ENCODE data around the gene FAAH.
A peak's percentile ranks its signal among the peaks of the same experiment; 100 is the strongest.
"Not testable (repeated sequence)": the region's sequence is repeated elsewhere in the genome, so short reads cannot be mapped to it uniquely, and the experiment has no call there.

FAAH gene

DNA sequence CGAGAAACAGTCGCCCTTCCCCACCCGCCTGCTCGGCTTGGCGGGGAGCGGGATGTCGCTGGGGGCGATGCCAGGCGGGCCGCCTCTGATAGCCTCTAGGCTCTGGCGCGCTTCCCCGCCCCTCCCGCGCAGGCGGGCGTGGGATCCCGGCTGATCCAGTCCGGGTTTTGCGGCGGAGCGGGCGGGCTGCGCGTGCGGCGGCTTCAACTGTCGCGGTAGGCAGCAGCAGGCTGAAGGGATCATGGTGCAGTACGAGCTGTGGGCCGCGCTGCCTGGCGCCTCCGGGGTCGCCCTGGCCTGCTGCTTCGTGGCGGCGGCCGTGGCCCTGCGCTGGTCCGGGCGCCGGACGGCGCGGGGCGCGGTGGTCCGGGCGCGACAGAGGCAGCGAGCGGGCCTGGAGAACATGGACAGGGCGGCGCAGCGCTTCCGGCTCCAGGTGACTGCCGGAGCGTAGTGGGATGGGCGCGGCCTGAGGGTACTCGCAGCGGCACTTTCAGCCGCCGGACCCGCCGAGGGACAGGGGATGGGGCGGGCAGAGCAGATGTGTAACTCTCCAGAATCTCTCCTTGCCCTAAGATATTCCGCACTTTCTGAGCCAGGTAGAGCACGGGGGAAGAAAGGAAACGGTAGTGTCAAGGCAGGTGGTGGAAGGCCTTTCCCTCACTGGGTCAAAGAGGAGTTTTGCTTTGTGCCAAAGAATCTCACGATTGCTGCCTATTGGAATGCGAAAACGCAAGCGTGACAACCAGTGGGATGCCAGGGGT is at the start of gene FAAH:
Gene FAAH (plus strand): TSS at position 210 of the 764 bp plus-strand sequence. CDS start 32 bp downstream, at position 242.
- DNase-seq = peak; percentile 20 to 67

DNA sequence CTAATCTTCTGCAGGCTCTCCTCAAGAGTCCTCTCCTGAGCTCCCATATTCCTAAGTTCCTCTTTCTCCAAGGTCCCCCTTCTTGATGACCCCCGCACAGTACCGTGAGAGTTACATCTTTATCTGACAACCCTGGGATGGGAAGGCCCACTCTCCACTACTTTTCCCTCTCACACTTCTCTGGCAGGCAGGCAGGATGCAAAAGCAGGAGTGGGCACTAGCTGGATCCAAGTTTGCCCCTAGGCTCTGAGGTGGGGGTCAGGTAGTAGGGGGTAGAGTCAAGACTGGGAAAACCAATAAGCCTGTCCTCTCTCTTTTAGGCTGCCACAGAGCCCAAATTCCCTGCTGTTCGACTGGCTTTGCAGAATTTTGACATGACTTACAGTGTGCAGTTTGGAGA is 49.6 kb upstream of the FAAH start:
- no peak for DNase-seq

DNA sequence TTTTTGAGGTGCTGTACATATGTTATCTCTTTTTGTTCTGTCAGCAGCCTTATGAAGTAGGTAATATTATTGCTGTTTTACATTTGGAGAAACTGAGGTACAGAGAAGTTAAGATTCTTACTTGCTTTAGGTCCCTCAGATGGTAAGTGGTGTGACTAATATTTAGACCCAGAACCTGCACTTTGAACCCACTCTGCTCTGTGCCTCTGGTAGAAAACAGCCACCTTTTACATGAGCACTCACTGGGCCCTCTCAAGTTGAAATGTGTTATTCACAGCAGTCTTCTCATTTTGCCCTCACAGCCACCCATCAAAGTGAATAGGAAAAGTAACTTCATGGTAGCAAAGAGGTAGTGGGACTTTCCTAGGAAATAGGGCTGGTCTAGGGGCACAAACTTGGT is 48.8 kb upstream of the FAAH start:
- no peak for DNase-seq

DNA sequence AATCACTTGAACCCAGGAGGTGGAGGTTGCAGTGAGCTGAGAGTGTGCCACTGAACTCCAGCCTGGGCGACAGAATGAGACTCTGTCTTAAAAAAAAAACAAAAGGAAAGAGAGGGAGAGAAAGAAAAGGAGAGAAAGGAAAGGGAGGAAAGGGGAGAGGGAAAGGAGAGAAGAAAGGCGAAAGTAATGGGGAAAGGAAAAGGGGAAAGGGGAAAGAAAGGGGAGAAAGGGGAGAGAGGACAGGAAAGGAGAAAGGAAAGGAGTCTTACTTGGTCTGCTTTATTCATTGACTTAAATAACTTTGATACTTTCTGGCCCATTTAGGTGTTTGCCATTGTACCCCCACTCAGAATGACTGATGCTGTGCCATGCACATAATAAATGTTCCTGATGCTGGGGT is 41.8 kb upstream of the FAAH start:
- DNase-seq = no peak

DNA sequence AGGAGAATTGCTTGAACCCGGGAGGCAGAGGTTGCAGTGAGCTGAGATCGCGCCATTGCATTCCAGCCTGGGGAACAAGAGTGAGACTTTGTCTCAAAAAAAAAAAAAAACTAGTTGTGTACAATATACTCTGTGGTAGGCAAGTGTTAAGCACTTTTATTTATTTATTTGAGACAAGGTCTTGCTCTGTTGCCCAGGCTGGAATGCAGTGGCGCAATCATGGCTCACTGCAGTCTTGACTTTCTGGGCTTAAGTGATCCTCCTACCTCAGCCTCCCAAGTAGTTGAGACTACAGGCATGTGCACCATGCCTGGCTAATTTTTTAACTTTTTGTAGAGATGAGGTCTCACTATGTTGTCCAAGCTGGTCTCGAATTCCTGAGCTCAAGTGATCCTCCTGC is 38.2 kb upstream of the FAAH start:
- not testable (repeated sequence) for DNase-seq

DNA sequence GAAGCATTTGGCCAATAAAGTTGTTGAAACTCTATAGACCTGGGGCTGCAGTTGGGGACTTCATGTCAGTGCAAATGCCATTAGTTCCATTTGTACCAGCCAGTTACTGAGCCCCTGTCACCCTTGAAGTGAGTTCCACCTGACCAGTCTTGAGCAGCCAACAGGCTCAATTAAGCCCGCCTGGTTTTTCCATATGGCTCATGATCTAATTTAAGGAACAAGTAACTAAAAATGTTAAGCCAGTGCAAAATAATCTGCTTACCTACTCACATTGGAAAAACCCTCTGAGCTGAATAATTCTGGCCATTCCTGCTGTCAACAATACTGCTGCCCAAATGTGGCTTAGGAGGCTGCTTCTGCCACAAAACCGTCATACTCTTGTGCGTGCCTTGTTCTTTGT is 32.0 kb upstream of the FAAH start:
- no peak for DNase-seq

DNA sequence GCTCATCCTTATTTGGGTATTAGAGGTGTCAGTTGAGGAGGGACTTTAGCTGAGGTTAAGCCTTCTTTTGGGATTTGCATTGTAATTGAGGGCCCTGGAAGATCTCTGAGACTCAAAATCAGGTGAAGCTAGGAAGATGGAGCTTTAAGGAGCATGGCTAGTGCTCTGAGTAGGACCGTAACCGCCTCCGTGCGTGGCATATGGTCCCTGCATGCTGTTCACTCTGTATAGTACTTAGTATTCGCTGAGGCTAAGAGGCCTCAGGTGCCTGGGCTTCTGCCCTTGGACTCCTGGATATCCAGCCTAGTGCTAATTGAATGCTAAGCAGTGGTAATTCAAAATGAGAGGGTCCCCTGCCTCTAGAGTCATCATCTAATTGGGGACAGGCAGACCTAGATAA is 31.0 kb upstream of the FAAH start:
- no peak for DNase-seq

DNA sequence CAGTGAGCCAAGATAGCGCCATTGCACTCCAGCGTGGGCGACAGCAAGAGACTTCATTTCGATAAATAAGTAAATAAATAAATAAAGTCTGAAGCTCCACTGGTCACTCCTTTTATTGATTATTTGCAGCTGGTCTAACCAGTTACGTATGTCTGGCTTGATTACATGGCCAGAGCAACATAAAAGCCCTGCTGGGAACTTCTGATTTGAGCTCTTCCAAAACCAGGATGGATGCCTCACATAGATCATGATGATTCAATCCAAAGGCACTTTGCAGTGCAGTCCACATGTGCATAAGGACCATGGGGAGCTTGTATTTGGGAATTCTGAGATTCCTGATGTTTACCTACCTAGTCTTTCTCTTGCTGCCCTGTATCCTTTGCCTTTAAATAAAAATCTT is 29.5 kb upstream of the FAAH start:
- no peak for DNase-seq

DNA sequence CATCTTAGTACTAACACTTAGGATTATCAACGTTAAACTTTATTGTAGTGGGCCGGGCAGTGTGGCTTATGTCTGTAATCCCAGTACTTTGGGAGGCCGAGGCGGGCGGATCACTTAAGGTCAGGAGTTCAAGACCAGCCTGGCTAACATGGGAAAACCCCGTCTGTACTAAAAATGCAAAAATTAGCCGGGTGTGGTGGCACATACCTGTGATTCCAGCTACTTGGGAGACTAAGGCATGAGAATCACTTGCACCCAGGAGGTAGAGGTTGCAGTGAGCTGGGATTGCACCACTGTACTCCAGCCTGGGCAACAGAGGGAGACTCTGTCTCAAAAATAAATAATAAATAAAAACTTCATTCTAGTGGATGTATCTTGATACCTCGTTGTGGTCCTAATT is 28.3 kb upstream of the FAAH start:
- not testable (repeated sequence) for DNase-seq

DNA sequence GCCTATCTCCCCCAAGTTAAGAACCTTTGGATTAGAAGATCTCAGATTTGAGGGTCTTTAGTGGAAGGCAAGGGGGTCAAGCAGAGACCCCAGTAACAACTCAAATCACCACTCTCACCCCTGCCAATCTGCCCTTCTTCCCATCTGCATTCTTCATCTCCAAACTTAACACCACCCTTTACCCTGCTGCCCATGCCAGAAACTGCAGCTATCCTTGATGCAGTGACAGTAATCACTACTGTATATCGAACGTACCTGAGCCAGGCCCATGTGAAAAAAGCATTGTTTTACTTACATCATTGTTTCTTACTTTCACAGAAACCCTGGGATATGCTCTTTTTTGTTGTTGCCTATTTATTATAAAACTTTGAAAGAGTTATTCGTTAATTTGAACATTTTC is 27.0 kb upstream of the FAAH start:
- DNase-seq = no peak

DNA sequence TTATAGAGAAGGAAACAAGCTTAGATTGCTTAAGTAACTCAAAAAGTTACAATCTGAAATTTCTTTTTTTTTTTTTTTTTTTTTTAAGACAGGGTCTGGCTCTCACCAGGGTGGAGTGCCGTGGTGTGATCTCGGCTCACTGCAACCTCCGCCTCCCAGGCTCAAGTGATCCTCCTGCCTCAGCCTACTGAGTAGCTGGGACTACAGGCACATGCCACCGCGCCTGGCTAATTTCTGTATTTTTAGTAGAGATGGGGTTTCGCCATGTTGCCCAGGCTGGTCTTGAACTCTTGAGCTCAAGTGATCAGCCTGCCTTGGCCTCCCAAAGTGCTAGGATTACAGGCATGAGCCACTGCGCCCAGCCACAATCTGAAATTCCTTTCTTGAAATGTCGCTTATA is 26.4 kb upstream of the FAAH start:
- DNase-seq = not testable (repeated sequence)

DNA sequence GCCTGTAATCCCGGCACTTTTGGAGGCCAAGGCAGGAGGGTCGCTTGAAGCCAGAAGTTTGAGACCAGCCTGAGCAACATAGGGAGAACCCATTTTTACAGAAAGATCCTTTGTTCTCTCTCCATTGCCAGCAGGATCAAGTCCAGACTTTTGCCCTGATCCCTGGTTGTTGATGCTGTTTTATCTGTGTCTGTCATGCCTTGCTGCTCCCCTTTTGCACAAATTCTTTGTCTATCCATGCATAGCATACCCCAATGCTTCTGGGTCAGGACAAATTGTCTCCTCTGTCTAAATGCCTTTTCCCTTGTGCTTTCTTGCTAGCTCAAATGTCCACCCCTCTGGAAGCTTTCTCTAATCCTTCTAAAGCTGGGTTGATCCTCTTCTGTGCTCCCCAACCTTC is 25.3 kb upstream of the FAAH start:
- DNase-seq = no peak

DNA sequence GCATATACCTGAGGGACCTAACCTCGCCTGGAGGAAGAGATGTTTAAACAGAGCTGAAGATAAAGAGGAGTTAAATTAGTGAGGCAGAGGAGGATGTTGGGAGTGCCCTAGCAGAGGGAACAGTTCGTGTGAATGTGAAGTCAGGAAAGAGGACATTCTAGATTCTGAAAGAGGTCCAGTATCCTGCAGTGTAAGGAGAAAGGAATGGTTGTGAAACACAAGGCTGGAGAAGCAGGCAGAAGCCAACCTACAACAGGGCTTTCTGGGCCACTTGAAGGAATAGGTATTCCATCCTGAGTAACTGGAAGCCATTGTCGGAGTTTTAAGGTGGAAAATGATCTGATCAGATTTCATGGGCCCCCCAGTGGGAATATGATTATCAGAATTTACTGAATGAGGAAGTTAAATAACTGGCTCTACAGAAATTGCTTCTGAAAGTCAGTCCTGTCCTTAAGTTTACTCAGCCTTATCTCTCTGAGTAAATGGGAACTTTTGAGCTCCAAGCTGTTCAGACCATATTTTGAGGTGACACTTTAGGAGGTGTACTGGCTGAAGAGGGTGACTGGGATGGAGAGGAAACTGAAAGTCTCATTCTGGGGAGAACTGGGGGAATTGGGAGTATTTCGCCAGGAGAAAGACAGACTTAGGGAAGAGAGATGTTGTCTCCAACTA is 24.4 kb upstream of the FAAH start:
- DNase-seq = no peak

DNA sequence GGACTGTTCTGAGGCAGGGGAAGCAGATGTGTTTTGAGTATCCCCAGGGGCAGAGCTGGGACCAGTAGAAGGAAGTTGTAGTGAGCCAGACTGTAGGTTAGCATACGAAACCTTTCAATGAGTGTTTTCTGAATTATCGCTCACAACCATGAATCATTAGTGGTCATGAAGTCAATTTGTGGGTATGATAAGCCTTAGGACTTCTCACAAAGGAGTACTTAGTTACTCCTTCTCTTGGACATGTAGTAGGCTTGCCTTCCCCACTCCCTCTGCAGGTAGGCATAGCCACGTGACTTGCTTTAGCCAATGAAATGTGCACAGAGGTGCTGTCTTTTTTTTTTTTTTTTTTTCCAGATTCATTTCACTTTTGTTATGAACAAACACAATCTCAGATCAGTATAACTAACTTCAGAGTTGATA is 23.9 kb upstream of the FAAH start:
- DNase-seq = no peak

DNA sequence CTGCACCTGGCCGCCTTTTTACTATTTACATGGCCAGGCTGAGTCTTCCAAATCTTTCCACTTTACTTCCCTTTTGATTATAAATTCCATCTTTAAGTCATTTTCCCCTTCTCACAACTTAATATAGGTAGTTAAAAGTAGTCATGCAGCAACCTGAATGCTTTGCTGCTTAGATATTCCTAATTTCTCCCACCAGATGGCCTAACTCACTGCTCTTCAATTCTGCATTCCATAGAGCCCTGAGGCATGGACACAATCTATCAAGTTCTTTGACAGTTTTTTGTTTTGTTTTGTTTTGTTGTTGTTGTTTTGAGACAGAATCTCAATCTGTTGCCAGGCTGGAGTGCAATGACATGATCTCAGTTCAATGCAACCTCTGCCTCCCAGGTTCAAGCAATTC is 21.7 kb upstream of the FAAH start:
- DNase-seq = no peak

DNA sequence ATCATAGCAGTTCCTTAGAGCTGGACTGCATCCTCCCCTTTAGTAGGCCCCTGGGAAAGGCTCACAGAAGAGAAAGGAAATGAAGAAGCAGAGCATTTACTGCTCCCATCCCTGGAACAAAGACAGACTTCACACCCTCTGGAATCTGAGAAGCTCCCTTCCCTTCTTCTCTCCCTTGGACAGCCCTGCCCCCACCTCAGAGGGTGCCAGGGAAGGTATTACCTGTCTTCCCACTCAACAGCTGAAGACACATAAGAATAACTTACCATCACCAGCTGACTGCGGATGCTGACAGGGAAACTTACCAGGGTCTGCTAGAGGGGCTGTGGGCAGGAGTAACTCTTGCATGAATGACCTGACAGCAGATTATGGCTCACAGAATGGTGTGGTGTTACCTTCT is 14.1 kb upstream of the FAAH start:
- no peak for DNase-seq

DNA sequence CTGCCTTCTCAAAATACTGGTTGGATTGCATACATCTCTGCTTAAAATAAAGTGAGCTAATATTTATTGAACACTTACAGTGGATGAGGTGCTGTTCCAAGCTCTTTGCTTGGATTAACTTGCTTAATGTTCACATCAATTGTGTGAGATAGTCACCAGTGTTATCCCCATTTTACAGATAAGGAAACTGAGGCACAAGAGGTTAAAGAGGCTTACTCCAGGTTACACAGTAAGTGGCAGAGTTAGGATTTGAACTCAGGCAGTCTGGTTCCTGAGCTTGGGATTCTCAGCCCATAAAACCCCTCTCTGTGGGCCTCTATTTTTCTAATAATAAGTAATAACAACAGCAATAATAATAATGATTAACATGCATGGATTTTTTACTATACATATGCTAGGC is 13.6 kb upstream of the FAAH start:
- DNase-seq = no peak

DNA sequence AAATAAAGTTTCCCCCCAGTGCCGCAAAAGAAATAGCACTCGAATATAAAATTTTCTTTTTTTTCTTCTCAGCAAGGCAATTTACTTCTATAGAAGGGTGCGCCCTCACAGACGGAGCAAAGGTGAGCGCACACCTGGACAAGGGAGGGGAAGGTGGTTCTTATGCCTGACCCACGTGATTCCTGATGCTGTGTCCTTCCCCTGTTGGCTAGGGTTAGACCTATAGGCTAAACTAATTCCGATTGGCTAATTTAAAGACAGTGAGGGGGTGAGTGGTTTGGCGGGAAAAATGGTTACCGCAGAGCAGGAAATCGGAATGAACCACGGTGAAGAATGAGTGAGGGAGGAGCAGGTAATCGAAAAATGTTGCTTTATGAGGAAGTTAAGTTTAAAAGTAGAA is 607 bp upstream of the FAAH start:
- no peak for DNase-seq

DNA sequence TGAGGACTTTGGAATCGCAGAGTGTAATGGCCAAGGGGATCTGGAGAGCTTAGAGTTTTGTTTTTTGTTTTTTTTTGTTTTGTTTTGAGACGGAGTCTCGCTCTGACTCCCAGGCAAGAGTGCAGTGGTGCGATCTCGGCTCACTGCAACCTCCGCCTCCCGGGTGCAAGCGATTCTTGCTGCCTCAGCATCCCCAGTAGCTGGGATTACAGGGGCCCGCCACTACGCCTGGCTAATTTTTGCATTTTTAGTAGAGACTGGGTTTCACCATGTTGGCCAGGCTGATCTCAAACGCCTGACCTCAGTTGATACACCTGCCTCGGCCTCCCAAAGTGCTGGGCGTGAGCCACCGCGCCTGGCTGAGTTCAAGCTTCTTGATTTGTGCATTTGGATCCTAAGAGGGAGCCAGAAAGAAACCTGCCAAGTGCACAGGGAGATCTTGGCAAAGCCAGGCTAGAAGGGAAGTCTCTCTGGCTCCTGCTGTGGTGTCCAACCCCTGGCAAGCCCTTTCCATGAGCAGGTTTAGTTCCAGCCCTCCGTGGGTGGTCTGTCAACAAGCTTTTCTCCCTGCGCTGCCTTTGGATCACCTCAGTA is 852 bp downstream of the FAAH start:
- peak; percentile 28 to 56 for DNase-seq

DNA sequence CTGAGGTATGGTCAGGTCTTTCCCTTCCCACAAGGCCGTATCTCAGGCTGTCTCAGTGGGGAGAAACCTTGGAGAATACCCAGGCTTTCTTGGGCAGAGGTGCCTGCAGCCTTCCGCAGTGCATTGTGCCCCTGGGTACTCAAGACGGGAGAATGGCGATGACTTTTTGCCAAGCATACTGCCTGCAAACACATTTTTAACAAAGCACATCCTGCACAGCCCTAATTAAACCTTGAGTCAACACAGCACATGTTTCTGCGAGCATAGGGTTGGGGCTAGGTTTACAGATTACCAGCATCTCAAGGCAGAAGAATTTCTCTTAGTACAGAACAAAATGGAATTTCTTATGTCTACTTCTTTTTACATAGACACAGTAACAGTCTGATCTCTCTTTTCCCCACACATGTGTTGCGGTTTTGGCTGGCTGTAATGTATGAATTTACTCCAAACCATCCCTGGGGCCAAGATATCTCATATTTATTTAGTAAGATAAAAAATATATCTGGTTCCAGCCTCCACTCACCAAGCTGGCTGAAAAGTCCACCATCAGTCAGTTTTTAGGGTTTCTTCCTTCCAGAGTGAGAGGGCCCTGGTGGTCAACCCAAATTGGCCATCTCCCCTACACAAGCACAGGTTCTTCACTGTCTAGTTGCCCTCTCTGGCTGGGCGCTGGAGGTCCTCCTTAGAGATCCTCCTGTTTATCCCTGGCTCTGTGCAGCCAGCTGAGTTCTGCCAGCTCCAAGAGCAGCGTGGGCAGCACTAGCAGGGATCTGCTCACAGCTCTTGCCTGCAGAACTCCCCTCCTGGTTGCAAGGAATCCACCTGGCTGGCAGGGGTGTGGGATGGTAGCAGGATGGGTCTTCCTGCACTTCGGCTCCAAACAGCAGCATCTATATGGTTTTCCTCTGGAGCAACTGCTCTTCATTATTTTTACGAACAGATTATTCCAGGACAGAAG is 2.6 kb downstream of the FAAH start:
- DNase-seq = peak; percentile 59 to 81

DNA sequence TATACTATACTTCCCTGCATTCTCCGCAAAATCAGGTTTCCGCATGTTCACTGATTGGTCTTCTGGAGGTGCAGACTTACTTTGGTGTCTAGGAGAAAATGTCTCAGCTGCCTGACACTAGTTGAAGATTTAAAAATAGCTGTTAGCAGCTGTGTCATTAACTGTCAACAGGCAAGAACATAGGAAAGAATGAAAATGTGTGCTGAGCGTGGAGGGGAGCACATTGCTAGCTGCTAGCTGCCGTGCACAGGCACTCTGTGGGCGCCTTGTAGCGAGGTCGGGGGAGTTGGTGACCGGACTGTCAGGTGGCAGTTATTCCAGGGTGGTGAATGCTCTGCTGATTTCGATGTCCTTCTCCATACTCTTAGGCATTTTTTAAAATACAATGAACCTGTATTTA is 5.2 kb downstream of the FAAH start:
- DNase-seq = peak in 1 of 2 experiments; percentile 51

DNA sequence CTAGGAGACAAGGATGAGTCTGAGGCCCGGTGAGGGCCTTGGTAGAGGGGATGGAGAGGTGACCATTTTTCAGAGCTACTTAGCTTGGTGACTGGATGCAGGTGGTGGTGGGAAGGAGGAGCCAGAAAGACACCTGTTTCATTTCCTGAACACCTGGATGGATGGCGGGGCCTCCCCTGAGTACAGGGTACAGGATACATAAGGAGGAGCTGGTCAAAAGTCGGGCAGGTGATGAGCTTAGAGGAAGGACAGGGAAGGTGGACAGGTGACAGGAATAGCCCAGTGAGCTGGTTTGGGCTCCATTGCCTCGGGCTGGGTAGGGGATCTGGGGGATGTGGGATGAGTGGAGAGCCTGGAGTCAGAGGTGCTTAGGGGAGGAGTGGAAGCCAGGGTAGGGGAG is 6.3 kb downstream of the FAAH start:
- peak; percentile 32 to 69 for DNase-seq
